ELR (cell line): Measurements from ENCODE around the gene MARCHF10.
A peak's percentile ranks its signal among the peaks of the same experiment; 100 is the strongest.

Source experiments
- DNase-seq: peaks from one replicate; pipeline ENCODE4 v3.0.0-alpha.2; 2015; ENCODE audit warnings: low read depth

The MARCHF10 gene

DNA sequence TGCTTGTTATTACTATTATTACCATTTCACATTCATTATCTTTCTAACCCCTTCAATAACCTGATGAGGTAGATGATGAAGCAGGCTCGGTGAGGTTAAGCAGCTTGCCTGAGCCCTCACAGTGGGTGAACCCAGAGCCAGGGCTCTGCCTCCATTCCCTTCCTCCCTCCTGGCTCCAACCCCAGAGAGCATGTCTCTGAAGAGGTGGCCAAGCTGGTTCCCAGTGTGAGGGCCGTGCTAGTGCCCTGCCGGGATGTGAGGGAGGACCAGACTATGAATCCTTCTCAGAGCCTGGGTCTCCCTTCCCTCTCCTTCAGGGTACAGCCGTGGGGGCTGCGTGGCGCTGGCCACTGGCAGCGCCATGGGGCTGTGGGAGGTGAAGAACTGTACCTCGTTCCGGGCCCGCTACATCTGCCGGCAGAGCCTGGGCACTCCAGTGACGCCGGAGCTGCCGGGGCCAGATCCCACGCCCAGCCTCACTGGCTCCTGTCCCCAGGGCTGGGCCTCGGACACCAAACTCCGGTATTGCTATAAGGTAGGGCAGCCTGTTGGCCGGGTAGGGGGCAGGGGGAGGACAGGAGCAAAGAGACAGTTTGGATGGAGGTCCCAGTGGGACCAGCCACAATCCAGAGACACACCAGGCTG, 131.0 kb downstream of the MARCHF10 start:
- no peak for DNase-seq

DNA sequence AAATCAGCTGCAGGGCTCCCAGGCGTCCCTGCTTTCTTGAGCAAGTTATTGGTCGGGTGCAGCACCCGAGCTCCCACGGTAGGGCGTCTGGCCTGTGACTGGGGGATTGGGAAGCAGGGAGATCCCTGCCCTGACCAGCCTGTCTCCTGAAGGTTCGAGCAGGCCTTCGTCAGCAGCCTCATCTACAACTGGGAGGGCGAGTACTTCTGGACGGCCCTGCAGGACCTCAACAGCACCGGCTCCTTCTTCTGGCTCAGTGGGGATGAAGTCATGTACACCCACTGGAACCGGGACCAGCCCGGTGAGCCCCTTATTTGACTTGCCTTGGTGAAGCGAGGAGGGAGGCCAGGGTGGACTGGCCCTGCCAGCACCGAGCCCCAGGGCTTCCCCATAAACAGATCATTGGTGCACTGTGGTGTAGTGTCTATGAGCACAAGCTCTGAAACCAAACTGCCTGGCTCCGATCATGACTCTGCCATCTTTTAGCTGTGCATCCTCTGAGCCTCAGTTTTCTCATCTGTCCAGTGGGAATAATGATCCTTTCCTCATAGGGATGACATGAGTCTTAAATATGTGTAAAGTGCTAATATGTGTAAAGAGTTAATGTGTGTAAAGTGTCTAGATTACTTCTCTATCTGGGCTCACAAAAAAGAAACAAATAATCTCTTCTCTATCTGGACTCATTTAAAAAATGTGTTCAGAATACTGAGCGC, 131.7 kb downstream of the MARCHF10 start:
- DNase-seq, result no peak

DNA sequence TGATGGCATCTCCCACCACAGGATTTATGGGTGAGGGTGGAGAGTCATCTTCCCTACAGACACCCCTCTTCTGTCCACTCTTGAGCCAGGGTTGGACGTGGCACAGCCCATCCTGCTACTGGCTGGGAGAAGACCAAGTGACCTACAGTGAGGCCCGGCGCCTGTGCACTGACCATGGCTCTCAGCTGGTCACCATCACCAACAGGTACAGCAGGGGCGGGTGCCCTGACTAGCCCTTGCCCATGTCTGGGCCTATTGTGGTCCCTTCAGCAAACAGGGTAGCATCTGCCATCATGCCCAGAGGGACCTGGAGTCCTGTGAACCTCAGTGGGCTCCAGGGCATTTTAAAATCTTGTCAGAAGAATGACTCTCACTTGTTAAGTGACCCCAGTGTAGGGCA, 132.4 kb downstream of the MARCHF10 start:
- no peak for DNase-seq

DNA sequence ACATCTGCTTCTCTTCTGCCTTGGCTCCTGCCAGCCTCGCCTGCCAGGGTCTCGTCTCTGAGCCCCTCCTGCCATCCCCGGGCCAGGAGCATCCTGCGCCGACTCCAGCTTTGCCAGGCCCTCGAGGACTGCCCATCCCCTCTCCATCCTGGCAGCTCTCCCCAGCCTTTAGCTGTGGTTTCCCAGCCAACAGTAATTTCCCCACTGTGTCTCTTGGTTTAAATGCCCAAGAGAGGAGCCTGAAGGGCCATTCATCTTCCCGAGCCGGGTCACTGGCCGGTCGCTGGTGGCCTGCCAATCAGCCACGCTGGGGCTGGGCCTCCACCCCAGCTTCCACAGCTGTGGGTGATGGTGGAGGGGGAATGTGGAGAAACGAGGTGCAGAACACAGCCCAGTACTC, 132.9 kb downstream of the MARCHF10 start:
- DNase-seq, result no peak

DNA sequence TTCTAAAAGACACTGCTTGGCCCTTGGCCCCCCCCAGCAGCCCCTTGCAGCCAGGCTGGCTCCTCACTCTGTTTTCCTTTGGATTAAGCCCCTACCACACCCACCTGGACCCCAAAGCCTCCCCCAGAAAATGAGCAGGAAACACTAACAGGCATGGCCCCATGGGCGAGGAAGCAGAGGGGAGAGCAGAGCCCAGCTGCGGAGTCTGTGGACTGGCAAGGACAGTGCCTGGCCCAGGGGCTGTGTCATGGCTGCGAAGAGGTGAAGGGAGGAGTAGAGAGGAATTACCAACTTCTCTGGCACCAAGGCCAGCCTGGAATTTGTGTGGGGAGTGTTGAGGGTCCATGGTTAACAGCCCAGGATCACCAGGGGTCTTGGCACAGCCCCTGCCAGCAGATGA, 133.3 kb downstream of the MARCHF10 start:
- DNase-seq, result no peak

DNA sequence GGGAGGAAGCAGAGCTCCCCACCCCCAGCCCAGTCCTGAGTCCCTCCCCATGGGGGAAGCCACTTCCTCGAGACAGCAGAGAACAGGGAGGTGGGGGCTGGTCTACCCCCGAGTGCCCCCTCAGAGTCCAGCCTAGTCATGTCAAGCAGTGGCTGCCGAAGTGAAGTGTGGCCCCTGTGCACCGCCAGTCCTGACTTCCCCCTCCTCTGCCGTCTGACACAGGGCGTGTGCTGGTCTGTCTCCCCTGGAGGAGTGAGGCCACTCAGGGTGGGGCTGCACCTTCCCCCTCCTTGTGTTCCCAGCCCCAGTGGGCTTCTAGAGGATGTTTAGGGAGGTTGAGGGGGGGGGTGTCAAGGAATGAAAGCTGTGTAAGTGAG, 133.8 kb downstream of the MARCHF10 start:
- DNase-seq, result no peak

DNA sequence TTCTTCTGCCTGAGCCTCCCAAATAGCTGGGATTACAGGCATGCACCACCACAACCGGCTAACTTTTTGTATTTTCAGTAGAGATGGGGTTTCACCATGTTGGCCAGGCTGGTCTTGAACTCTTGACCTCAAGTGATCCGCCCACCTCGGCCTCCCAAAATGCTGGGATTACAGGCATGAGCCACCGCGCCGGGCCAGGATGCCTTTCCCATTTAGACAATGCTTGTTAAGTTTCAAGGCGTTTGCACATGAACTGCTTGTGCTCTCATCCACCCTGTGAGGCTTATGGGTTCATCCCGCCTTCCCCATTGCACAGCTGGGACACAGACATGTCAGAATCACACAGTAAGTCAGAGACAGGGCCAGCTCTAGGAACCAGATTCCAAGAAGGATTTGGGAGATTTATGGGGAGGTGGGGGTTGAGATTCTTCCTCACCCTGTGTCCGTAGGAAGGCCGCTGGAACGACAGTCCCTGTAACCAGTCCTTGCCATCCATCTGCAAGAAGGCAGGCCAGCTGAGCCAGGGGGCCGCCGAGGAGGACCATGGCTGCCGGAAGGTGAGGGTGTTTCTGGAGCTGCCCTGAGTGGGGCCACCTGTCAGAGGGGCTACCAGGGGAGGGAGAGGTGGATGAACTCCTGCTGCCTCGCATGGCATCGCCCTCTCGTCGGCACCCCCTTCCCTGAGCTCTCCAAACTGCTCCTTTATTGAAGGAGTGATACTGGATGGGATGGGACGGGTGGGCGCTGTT, 134.3 kb downstream of the MARCHF10 start:
- no peak for DNase-seq

DNA sequence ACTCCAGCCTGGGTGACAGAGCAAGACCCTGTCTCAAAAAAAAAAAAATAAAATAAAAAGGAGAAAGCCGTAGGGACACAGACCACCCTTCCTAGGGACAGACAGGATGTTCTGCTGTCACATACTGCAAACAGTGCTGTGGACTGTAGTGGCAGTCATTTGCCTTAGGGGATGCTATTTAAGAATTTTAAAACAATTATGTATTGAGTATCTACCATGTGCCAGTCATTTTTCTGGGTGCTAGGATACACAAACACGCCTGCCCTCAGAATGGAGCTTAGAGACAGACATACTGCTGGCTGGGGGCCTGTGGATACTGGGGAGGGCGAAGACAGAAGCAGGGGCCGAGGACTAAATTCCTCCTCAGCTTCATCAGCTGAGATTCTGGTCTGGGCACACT, 135.2 kb downstream of the MARCHF10 start:
- no peak for DNase-seq

DNA sequence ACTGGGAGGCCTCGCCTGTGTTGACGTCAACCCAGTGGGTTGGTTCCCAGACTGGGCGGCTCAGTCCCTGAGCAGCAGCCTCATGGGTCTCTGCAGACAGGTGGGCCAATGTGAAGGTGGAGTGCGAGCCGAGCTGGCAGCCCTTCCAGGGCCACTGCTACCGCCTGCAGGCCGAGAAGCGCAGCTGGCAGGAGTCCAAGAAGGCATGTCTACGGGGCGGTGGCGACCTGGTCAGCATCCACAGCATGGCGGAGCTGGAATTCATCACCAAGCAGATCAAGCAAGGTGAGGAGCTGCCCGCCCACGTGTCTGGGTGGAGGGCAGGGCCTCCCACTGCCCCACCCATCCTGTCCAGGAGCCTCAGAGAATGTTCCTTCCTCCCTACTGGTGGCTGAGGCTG, 136.6 kb downstream of the MARCHF10 start:
- no peak for DNase-seq

DNA sequence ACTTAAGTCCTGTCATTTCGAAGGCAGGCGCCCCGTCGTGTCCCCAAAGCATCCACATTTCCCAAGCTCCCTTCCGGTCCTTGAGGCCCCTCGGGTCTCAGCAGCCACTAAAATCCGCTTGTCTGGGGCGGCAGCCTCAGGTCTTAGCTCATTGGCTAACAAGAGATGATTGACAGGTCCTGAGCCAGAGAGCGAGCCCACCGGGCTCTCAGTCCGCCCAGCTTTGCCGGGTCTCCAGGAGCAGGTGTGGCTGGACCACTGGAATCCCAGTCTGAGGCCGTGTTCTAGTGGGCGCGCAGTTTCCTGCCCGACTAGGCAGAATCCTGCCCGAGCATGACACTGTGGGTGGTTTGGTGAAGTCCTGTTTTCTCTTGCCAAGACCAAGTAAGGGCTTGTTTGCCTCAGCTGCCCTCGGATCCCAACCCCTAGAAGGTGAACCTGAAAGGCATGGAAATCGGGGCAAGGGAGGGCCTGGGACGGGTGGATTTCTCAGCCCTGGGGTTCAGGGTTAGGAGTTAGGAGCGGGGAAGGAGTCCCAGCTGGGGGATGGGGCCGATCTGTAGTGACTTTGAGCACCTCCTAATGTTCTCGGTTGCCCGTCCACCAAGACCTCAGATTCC, 137.8 kb downstream of the MARCHF10 start:
- DNase-seq, result no peak

DNA sequence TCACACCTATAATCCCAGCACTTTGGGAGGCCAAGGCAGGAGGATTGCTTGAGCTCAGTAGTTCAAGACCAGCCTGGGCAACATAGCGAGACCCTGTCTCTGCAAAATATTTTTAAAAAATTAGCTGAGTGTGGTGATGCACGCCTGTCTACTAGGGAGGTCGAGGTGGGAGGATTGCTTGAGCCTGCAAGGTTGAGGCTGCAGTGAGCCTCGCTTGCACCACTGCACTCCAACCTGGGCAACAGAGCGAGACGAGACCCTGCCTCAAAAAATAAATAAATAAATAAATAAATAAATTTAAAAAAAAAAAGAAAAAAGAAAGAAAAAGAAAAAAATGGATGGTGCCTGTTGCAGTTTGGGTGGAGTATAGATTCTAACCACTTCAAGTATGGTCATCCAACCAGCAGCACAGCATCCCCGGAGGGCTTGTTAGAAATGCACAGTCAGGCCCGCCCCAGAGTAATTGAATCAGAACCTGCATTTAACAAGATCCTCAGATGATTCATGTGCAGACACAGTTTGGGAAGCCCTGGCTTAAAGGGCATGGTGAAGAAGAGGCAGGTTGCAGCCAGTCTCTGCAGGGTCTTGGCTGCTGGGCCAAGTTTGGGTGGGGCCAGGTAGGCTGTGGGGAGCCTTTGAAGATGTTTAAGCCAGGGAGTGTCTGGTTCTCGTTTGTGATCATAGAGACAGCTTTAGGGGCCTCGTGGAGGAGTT, 139.9 kb downstream of the MARCHF10 start:
- peak; percentile 24 for DNase-seq

DNA sequence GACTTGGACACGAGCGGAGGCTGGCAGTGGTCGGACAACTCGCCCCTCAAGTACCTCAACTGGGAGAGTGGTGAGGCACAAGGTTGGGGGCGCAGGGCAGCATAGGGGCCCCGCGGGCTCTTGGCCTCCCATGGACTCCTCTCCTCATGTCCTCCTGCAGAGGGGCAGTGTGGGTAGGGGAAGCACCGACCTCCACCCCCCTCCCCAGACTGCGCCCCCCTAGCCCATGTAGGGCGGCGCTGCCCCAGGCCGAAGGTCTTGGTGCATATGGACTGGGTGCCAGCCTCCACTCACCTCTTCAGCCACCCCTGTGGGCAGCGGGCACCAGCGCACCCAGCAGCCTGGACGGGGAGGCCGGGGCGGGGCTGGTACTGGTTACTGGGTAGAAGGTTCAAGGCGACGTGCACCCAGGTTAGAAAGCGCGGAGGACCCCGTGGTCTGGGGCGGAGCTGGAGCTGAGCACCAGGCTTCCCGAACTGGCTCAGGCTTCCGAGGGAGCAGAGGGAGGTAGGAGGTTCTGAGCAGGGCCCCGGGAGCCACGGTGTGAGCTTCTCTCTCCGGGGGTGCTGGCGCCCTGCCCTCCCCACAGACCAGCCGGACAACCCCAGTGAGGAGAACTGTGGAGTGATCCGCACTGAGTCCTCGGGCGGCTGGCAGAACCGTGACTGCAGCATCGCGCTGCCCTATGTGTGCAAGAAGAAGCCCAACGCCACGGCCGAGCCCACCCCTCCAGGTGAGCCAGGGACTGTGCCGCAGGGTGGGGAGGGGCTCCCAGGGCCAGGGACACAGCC, 141.1 kb downstream of the MARCHF10 start:
- no peak for DNase-seq

DNA sequence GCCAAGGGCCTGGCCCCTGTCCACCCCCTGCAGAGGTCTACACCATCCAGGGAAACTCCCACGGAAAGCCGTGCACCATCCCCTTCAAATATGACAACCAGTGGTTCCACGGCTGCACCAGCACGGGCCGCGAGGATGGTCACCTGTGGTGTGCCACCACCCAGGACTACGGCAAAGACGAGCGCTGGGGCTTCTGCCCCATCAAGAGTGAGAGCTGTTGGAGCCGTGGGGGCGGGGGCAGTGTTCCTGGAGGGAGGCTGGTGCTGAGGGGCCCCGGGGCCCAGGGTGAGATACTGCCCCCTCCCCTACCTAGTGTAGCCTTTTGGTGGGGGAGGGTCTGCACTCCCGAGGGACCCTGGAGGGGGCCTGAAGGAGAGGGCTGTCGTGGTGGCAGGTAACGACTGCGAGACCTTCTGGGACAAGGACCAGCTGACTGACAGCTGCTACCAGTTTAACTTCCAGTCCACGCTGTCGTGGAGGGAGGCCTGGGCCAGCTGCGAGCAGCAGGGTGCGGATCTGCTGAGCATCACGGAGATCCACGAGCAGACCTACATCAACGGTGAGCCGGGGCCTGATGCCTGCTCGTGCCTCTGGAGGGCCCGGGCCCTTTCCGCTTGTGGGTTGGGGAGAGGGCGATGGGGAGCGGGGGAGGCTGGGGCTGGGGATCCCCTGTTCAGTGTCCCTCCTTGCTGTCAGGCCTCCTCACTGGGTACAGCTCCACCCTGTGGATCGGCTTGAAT, 141.9 kb downstream of the MARCHF10 start:
- DNase-seq, result no peak

DNA sequence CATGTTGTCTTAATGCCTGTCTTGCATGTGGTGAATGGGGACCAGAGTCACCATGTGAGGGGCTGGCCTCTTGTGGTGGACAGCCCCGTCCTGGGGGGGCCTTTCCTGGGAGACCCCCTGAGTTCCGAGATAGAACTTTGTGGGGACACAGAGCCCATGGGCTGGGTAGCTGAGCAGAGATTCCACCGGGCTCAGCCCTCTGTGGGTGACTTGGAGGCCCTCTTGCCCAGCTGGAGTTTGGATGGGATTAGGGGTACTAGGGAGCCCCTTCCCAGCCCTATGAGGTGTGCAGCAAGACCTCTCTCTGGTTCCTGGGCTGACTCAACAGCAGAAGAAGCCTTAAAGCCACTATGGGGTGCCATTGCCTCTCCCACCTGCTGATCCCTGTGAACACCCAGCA, 142.5 kb downstream of the MARCHF10 start:
- no peak for DNase-seq

DNA sequence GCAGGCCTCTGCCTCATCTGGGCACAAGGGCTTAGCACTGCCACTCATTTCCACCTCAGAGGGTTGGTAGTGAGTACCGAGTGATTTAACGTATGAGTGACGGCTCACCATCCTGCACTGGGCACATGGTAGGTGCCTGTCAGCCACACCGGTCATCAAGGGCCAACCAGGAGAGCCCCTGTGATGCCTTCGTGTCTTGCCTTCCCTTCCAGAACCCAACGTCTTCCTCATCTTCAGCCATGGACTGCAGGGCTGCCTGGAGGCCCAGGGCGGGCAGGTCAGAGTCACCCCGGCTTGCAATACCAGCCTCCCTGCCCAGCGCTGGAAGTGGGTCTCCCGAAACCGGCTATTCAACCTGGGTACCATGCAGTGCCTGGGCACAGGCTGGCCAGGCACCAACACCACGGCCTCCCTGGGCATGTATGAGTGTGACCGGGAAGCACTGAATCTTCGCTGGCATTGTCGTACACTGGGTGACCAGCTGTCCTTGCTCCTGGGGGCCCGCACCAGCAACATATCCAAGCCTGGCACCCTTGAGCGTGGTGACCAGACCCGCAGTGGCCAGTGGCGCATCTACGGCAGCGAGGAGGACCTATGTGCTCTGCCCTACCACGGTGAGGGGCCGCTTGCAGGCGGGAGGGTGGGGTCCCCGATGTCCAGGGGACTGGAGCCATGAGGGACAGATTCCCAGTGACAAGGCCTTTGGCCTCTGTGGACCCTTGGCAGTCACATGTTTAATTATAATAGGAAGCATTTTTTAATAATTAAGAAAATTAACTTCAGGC, 143.6 kb downstream of the MARCHF10 start:
- no peak for DNase-seq

DNA sequence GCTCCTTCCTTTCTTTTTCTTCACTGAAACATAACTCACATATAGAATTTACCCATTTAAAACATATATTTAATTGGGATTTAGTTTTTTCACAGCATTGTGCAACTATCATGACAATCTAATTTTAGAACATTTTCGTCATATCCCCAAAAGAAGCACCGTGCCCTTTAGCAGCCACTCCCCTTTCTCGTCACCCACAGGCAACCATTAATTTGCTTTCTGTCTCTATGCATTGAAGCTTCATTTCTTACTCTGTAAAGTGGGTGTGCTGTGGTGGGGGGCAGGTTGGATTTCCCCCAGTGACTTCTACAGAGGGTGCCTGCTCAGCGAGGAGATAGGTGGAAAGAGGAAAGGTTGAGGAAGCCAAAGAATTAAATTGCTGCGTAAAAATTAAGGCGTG, 144.8 kb downstream of the MARCHF10 start:
- no peak for DNase-seq

DNA sequence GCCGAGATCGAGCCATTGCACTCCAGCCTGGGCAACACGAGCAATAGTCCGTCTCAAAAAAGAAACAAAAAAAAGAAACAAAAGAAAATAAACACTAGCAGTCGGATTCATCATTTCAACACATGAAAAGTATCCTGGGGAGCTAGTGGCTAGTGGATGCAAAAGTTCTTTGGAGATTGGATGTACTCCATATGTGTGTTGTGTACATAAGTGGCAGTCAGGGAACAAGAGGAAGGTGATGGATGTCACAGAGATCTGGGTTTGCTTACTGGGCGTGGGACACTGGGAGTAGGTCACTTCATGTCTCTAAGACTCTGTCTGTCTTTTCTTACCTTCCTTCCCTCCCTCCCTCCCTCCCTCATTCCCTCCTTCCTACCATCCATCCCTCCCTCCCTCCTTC, 145.3 kb downstream of the MARCHF10 start:
- DNase-seq, result no peak

DNA sequence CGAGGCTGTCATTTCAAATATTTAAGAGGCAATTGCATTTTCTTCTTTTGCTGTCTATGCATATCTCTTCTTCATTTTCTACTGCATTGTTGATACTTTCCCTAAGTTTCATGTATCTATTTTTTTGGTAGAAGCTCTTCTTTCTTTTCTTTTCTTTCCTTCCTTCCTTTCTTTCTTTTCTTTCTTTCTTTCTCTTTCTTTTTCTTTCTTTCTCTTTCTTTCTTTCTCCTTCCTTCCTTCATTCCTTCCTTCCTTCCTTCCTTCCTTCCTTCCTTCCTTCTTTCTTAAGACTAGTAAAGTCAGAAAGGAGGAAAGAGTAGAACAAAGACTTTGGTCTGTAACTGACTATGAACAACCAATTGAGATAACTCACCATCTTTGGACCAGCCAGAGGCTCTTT, 146.8 kb downstream of the MARCHF10 start:
- no peak for DNase-seq

DNA sequence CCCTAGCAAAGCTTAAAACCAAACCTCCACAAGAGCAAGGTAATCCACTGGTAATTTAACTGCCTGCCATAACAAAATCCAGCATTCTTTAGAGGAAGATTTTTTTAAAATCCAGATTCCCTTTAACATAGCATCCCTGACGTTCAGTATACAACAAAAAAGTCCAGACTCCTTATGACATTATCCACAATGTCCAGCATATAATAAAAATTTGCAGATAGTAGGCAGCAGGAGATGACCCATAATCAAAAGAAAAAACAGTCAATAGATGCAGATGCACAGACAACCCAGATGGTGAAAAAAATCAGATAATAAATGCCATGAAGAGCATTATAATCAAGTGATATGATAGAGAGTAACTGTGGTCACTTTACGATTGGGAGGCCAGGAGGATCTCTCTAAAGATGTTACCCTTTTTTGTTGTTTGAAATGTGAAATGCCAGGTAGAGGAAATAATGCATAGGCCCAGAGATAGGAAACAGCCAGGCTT, 147.4 kb downstream of the MARCHF10 start:
- no peak for DNase-seq
